Stimulated activated CD4-positive, alpha-beta T cell treated with anti-CD3 and anti-CD28 coated beads, TNF-alpha, amount 100 ng/mL, for 4 hours (primary cell): Measurements from ENCODE around the gene NOS3.

Experiments
- DNase-seq, 3 experiments: peaks; one replicate each; pipeline ENCODE4 v3.0.0-alpha.2; 2020; ENCODE audit warnings: low read depth in 3 of 3

Gene NOS3

GRCh38 chr7:150990416-150991186 lies at the start of gene NOS3:
TSS of gene NOS3 (plus strand) at chr7:150991017. CDS start at chr7:150993804, 2,787 bp downstream.
- DNase-seq, result no peak

GRCh38 chr7:150941351-150942000 lies 49.3 kb upstream of the NOS3 start:
- DNase-seq, result no peak

DNA sequence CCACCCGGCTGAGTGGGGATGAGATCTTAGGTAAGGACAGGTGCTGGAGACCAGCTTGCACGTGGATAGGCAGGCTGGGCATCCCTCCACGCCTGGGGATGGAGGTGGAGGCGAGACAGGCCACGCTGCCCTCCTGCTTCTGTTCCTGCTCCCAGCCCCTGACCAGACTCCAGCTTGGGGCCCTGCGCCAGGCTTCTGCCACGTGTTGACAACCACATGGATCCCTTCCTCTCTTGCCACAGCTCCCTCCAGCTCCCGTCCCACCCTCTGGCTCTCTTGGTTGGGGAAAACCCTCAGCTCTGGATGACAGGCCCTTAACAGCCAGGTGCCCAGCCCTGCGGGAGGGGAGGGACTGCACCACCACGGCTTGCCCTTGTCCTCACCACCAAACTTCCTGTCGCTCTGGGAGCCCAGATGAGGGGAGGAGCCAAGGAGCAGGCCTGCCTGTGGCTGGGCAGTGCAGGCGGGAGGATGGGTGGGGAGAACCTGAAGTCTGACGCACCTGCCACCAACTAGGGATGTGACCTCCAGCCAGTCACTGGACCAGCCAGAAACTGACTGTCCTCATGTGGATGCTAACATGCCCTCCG lies 48.7 kb upstream of the NOS3 start:
- no peak for DNase-seq

DNA sequence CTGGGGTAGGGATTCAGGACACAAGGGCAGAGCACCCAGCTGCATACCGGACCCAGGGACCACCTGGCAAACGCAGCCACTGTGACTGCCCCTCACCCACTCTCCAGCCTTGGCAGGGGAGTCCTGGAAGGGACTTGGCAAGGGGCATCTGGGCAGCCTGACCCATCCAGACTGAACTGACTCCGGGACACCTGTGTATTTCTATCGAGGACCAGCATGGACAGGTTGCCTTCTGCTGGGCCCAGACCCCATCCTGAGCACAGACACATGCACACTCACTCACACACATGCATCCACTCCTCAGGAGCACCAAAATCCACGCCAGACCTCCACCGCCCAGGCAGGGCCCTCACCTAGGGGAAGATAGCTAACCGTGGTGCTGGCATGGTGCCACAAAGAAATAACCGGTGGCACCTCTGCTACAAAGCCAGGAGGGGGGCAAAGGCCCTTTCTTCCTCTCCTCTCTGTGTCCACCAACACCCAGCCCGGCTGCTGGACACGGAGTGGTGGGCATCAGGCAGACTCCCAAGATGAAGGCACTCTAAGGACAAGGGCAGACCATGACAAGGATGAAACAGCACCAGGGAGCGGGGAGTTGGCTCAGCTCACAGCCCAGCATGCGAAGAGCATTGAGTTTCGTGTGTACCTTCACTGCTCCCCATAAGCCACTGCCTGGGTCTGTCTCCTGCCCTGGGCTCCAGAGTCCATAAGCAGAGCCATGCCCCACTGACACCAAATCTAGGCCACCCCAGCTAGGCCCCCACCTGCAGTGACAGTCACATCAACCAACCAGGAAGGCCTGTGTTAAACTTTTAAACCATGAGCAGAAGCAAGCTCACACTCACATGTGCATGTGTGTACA lies 48.0 kb upstream of the NOS3 start:
- DNase-seq, result no peak

GRCh38 chr7:150943453-150943814 lies 47.4 kb upstream of the NOS3 start:
- no peak for DNase-seq

DNA sequence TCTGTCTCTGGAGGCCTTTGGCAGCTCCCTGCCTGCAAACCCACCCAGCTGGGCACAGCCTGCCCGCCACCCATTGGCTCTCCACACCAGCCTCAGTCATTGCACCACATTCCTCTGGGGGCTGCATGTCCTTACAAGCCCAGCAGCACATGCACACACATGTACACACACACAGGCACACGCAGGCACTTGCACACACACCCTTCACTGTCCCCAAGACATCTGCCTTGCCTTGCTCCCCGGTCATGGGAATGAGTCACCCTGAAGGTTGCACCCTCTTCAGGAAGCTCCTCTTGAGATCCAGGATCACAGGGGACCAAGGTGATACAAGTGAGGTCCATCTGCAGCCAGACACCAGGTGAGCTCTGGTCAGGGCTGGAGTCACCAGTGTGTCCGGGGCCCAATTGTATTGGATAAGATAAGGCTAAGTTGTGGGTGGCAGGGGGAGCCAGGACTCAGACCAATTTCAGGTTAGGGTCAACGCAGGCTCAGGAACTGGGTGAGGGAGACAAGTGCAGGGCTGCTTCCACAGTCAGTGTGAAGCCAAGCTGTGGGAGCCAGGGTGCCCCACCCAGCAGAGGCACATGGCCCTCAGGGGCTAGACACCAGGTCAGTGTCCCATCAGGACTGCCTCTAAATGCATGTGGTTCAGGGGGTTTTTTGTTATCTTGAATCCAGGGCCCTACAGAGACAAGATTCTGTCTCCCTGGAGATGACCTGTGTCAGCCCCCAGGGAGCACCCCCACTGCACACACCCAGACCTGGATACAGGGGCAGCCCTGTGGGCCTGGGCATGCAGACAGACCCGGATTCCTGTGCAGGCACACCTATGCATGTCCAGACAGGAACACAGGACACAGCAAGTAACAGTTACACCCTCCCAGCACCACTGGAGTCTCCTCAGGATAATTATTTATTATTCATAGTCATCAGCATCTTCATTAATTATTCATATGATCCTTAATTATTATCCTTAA lies 46.5 kb upstream of the NOS3 start:
- DNase-seq, result no peak

- DNase-seq, result no peak
Observed at GRCh38 chr7:150945171-150945852, 45.5 kb upstream of the NOS3 start.

DNA sequence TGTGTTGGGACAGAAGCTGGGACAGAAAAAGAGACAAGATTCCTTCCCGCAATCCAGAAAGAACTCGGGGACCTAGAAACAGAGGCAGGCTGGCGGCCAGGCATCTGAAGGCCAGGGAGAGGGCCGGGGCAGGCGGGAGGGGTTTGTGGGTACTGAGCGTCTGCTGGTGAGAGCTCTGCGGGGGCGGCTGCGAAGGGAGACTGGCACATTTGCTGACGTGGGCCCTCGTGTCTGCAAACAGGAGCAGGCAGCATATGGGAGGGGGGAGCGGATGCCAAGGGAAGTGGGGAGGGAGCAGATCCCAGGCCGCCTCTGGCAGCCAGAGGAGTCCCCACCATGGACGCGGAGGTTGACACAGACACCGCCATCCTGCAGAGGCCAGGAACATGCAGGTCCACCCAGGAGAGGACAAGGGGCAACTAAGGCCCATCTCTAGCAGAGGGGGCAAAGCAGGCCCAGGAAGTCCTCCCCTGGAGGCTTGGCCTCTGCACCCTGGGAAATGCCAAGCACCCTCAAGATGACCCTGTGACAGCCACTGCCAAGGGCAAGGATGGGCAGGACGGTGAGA lies 44.9 kb upstream of the NOS3 start:
- DNase-seq, result no peak

- no peak for DNase-seq
Observed at GRCh38 chr7:150946421-150947240, 44.2 kb upstream of the NOS3 start.

DNA sequence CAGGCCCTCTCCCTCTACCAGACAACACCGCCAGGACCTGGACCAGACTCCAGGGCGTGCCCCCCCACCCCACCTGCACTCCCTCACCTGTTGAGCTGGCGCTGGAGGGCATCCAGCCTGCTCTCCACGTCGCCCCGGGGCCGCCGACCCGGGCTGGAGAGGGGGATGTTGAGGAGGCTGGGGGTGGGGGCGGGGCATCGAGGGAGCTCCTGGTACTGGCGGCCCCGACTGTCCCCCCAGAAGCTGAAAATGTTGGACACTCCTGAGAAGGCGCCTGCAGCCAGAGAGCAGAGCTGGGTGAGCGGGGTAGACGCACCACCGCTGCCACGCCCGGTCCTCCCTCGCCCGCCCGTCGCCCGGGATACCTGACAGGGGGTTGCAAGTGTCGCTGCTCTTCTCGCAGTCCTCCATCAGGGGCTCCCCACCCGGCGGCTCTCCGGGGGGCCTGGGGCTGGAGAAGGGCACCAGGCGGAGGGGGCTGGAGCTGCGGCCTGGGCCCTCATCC lies 43.5 kb upstream of the NOS3 start:
- no peak for DNase-seq

- no peak for DNase-seq
Observed at GRCh38 chr7:150947761-150948651, 42.8 kb upstream of the NOS3 start.

DNA sequence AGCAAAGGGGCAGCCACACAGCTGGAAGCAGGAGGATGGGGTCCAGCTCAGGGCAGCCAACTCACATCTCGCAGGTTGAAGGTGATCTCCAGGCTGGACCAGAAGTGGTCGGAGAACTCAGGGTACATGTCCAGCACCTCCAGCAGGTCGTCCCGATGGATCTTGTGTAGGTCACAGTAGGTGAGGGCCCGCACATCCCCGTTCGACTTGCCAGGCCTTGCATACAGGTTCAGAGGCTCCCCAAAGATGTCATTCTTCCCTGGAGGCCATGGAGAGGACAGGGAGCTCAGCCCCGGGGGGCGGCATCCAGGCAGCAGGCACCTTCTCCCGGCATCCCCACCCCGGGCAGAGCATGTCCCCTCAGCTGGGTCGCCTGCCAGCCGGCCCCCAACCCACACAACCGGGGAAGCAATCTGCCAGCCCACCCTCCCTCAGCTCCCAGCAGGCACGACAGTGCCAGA lies 42.0 kb upstream of the NOS3 start:
- DNase-seq, result no peak

GRCh38 chr7:150949564-150949963 lies 41.3 kb upstream of the NOS3 start:
- DNase-seq, result no peak

- DNase-seq, result no peak
Observed at GRCh38 chr7:150949971-150950491, 40.8 kb upstream of the NOS3 start.

DNA sequence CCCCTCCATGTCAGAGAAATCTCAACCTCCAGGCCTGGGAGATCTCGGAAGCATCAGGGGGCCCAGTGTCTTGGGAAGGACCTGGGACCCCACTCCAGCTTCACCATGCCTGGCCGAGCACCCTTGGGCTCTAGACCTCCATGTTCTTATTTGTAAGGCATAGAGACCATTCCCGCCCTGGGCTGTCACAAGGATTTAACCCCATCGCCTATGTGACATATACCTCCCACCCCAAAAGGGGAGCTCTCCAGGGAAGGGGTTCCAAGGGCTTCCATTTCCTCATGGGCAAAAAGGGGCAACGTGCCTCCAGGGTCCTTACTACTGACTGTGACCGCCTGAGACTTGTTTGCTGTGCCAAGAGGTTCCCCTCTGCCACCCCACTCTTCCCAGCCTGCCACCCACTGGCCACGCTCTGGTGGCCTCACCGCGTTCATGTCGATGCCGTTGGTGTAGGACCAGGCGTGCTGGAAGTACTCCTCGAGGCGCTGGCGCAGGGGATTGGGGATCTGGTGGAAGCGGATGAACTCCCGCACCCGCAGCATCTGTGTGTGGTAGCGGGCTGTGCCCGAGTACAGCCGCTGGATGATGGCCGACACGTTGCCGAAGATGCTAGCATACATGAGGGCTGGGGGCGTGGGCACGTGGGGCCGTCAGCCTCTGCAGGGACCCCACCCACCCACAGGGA lies 40.2 kb upstream of the NOS3 start:
- DNase-seq, result no peak

DNA sequence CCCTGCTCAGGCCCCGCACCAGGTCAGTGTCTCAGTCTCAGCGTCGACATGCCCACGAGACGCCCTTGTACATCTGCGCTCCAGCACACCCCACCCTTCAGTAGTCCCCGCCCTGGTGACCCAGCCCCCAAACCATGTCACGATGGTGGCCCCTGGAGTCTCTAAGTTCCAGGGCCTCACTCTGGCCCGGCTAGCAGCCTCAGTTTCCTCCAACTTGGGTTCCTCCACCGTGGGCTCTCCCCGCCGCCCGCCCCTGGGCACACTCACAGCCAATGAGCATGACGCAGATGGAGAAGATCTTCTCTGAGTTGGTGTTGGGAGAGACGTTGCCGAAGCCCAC lies 39.7 kb upstream of the NOS3 start:
- no peak for DNase-seq

DNA sequence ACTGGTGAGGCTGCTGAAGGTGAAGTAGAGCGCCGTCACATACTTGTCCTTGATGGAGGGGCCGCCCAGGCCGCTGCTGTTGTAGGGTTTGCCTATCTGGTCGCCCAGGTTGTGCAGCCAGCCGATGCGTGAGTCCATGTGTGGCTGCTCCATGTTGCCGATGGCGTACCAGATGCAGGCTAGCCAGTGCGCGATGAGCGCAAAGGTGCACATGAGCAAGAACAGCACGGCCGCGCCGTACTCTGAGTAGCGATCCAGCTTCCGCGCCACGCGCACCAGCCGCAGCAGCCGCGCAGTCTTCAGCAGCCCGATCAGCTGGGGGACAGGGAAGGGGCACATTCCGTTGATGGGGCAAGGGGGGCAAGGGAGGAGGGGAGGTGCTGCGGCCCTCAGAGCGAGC lies 39.3 kb upstream of the NOS3 start:
- no peak for DNase-seq
